Glomerular visceral epithelial cell (primary cell): ENCODE data around the gene SLC35E2B.
"Not testable (repeated sequence)": the region's sequence is repeated elsewhere in the genome, so short reads cannot be mapped to it uniquely, and the experiment has no call there.

Source experiments
- DNase-seq: peaks from one replicate; pipeline ENCODE4 v3.0.0-alpha.2; 2016; ENCODE audit errors: extremely low spot score

SLC35E2B gene

DNA sequence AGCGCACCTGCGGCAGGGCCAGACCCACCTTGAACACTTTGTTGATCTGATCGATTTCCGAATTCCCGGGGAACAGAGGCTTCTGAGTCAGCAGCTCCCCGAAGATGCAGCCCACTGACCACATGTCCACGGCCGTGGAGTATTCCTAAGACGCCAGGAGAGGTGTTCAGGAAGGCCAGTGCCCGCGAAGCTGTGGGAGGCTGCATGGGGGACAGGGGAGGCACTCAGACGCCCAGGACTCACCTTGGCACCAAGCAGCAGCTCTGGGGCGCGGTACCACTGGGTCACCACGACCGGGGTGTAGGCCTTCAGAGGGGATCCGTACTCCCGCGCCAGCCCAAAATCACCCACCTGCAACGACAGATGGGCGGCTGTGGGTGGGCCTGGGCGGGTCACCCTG, 11.2 kb upstream of the SLC35E2B start:
- no peak for DNase-seq

GRCh38 chr1:1702506-1702905, 9.9 kb upstream of the SLC35E2B start:
- DNase-seq = not testable (repeated sequence)

DNA sequence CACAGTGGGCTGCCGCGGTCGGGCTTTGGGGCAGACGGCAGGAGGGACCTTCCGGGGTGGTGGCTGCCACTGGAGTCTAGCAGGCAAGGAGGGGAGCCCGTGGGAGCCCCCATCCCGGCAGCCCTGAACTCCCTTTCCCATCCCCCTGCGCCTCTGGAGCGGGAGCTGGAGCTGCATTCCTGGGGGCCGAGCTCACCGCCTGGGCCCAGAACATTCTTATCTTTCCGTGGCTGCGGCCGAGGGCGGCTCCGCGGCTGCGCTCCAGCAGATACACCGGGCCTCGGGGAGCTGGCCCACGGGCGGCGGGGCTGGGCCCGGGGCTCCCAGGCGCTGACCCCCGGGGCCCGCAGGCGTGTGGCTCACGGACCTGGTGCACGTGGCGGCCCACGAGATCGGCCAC, 8.0 kb upstream of the SLC35E2B start:
- not testable (repeated sequence) for DNase-seq

- not testable (repeated sequence) for DNase-seq
These were observed 7.5 kb upstream of the SLC35E2B start for GRCh38 chr1:1700067-1700466.

- not testable (repeated sequence) for DNase-seq
These were observed 6.5 kb upstream of the SLC35E2B start for GRCh38 chr1:1699061-1699460.

DNA sequence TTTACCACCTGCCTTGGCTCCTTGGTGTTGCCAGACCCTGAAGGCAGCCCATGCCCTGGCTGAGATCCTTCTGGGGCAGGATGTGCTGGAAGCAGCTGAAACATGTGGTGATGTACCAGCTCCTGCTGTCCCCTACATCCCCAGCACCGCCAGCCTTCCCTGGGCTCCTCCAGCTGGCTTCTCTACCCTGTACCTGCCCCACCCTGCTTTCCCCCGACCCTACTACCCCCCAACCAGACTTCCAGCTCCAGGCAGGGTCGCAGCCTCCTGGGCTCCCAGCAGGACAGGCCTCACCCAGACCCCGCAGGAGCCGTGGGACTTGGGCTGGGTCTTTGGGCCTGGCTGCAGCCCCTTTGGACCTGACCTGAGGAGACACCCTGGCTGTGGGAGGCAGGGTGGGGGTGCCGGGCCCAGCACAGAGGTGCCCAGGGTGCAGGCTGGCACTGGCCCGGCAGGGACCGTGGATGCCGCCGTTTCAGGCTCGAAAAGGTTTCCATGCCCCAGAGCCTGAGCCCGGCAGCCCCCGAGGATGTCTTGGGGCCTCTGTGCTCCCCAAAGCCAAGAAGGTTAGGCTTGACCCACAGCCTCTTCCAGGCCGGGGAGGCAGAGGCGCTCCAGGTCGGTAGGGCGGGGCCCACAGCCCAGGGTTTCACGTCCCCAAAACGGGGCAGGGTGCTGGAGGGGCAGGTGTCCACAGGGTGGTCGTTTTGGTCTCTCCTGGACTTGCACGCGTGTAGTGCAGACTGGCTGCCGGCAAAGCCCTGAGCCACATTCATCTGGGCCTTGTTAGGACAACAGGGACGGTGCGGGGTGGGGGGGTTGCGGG, 5.0 kb upstream of the SLC35E2B start:
- DNase-seq = not testable (repeated sequence)

GRCh38 chr1:1696431-1697357, 4.1 kb upstream of the SLC35E2B start:
- not testable (repeated sequence) for DNase-seq

DNA sequence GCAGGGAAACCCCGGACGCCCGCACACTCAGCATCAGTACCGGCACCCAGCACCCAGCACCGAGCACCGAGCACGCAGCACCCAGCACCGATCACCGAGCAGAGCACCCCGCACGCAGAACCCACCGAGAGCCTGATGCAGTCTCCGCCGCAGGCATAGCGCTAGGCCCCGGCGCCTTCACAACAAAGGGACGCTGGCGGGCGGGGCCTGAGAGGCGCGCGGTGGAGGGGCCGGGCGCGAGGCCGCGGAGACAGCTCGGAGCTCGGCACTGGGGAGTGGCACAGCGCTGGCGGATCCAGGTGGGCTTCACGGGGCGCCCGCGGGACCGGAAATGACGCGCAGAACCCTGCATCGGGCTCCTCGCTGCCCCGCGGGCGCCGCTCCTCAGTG, 276 bp downstream of the SLC35E2B start:
- peak; percentile 43 for DNase-seq

- DNase-seq = not testable (repeated sequence)
These were observed 1.2 kb downstream of the SLC35E2B start for GRCh38 chr1:1691443-1691842.

- not testable (repeated sequence) for DNase-seq
These were observed 3.1 kb downstream of the SLC35E2B start for GRCh38 chr1:1689526-1689925.

DNA sequence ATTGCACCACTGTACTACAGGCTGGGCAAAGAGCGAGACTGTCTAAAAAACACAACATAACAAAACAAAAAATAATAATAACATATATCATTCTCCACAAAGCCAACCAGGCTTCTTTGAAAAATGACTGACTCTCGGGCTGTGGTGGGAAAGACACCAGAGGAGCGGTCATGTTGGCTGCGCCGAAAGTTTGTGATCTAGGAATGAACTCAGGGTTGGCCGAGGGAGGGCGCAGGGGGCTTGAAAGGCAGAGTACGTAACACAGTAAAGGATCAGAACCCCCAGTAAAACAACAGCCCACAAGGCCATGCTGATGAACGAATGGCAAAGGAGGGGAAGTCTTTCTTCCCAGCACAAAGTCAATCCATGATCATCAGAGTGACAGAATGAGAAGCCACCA, 4.7 kb downstream of the SLC35E2B start:
- DNase-seq = no peak

- no peak for DNase-seq
These were observed 8.4 kb downstream of the SLC35E2B start for GRCh38 chr1:1684031-1684681.

- DNase-seq = no peak
These were observed 9.3 kb downstream of the SLC35E2B start for GRCh38 chr1:1683104-1683905.

DNA sequence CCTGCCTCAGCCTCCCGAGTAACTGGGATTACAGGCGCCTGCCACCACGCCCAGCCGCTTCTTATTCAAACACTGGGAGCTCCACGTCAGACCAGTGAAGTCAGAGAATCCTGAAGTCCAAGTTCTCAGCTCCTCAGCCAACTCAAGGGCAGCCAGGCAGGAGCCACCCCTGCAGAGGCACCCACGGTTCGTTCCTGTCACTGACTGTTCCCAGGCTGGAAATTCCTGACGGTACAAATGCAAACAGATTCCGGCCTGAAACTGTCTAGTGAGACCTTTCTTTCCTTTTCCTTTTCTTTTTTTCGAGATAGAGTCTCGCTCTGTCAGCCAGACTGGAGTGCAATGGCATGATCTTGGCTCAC, 11.7 kb downstream of the SLC35E2B start:
- DNase-seq = no peak

DNA sequence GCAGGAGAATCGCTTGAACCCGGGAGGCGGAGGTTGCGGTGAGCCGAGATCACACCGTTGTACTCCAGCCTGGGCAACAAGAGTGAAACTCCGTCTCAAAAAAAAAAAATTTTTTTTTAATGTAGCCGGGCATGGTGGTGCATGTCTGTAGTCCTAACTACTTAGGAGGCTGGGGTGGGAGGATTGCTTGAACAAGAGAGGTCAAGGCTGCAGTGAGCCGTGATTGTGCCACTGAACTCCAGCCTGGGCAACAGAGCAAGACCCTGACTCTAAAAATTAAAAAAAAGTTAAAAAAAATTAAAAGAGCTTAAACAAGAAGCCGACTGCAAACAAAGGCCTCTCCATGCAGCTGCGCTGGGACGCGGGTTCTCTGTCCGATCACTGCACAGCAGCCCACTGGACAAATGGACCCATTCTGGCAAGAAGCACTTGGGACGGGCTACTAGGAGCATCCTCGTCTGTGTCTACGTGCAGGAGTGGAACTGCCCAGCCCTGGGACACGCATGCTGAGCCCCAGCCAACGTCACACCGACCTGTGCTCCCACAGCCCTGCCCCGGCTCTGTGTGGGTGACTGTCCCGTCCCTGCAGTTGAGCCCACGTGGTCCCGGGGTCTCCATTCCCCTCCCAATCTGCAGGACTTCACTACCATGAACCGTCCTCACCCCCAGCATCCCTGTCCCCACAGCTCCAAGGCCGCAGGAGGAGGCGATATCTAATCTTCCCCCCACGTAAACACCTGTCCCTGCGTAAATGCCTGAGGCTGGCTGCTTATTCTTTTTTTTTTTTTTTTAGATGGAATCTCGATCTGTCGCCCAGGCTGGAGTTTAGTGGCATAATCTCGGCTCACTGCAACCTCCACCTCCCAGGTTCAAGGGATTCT, 12.3 kb downstream of the SLC35E2B start:
- no peak for DNase-seq

GRCh38 chr1:1678581-1679380, 13.8 kb downstream of the SLC35E2B start:
- no peak for DNase-seq

- DNase-seq = no peak
These were observed 14.6 kb downstream of the SLC35E2B start for GRCh38 chr1:1677718-1678580.

DNA sequence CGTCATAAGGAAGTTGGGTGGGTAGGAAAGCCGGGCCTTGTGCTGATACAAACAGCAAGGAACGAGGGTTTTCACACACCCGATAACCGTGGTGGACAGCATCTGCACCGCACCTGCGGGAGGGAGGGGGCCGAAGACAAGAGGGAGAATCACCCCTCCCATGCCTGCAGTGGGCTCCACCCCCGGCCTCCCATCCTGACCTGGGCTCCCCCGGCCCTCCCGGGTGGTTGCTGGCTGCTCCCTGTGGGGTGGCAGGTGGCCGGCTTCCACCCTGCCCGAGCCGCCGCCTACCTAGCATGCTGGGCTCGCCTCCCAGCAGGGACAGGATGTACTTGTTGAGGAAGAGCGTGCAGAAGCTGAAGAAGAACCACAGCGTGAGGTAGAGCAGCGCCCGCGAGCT, 16.5 kb downstream of the SLC35E2B start:
- not testable (repeated sequence) for DNase-seq

DNA sequence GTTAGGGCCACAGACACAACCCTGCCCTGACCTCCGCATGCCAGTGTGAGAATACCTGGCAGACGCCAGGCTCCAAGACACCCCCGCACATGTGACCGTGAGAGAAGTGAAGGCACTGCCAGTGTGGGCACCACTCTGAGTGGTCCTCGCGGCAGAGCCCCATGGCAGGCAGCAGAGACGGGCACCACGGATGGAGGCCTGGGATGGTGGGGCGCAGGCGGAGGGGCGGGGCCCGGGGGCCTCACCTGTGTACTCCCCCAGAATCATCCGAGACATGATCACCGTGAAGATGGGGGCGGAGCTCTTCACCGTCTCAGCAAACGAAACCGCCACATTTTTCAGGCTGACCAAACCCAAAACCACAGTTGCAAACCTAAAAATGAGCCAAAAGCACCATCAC, 17.4 kb downstream of the SLC35E2B start:
- not testable (repeated sequence) for DNase-seq
